GM18868 (cell line): ENCODE data around the gene HHATL.

Experiments
- ATAC-seq: cut with Tn5 transposase; IDR thresholded peaks from one replicate; pipeline ENCODE4 v1.9.1; 2021; ENCODE audit warnings: mild to moderate bottlenecking, moderate library complexity; ENCODE audit not compliant: unreplicated experiment

The HHATL gene

GRCh38 chr3:42702066-42702951 is at the start of gene HHATL:
TSS of gene HHATL (minus strand) at chr3:42702798. CDS start at chr3:42700826, 1,972 bp downstream.
- no peak for ATAC-seq

GRCh38 chr3:42751609-42752008 is 49.0 kb upstream of the HHATL start:
- ATAC-seq = no peak

GRCh38 chr3:42750834-42751233 is 48.2 kb upstream of the HHATL start:
- ATAC-seq = no peak

GRCh38 chr3:42749753-42750231 is 47.2 kb upstream of the HHATL start:
- no peak for ATAC-seq

GRCh38 chr3:42749025-42749752 is 46.6 kb upstream of the HHATL start:
- ATAC-seq = no peak

- no peak for ATAC-seq
These were observed 45.0 kb upstream of the HHATL start for GRCh38 chr3:42747581-42747980.

- no peak for ATAC-seq
These were observed 44.2 kb upstream of the HHATL start for GRCh38 chr3:42746455-42747450.

GRCh38 chr3:42745776-42746454 is 43.3 kb upstream of the HHATL start:
- no peak for ATAC-seq

- ATAC-seq = no peak
These were observed 42.7 kb upstream of the HHATL start for GRCh38 chr3:42745291-42745745.

GRCh38 chr3:42743204-42743995 is 40.8 kb upstream of the HHATL start:
- ATAC-seq = no peak

GRCh38 chr3:42742688-42743087 is 40.1 kb upstream of the HHATL start:
- no peak for ATAC-seq

- ATAC-seq = no peak
These were observed 39.7 kb upstream of the HHATL start for GRCh38 chr3:42742259-42742658.

- no peak for ATAC-seq
These were observed 39.2 kb upstream of the HHATL start for GRCh38 chr3:42741796-42742195.

- ATAC-seq = no peak
These were observed 37.0 kb upstream of the HHATL start for GRCh38 chr3:42739401-42740158.

GRCh38 chr3:42736531-42736930 is 33.9 kb upstream of the HHATL start:
- ATAC-seq = no peak

- ATAC-seq = no peak
These were observed 33.5 kb upstream of the HHATL start for GRCh38 chr3:42736081-42736480.

- no peak for ATAC-seq
These were observed 33.0 kb upstream of the HHATL start for GRCh38 chr3:42735615-42736014.

- no peak for ATAC-seq
These were observed 32.4 kb upstream of the HHATL start for GRCh38 chr3:42735019-42735418.
